GM12865 (cell line): ENCODE results near the gene CYP39A1.

ENCODE experiments used
- DNase-seq: peaks from one replicate; pipeline ENCODE4 v3.0.0; 2010; ENCODE audit warnings: low read depth
- H3K4me3 ChIP-seq: 2 replicates; pipeline ENCODE4 v1.5.1; 2011; ENCODE audit warnings: mild to moderate bottlenecking, low read depth, low read length, control low read depth
- TF ChIP-seq, protein P1 (sequence below): IDR thresholded peaks from 2 replicates; pipeline ENCODE4 v1.5.1; 2011; ENCODE audit warnings: low read length, control low read depth, low read depth, inconsistent platforms; ENCODE audit not compliant: insufficient read depth; ENCODE audit errors: missing control alignments

The CYP39A1 gene

DNA sequence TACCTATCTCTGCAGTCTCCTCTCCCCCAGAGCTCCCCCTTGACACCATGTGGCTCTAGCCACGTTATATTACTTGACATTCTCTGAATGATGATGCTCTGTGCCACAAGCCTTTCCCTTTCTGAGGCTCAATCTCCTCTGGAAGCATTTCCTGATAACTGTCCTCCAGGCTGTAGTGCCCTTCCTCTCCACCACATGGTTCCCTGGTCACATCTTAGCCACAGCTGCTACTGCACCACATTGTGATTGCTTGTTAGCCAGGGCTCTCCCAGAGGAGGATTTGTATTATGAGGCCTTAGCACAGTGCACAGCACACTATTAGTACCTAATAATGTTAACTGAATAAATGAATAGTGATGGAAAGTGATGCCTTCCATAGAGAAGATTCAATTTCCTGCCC, 97.5 kb downstream of the CYP39A1 start:
- TF ChIP-seq, protein P1, sequence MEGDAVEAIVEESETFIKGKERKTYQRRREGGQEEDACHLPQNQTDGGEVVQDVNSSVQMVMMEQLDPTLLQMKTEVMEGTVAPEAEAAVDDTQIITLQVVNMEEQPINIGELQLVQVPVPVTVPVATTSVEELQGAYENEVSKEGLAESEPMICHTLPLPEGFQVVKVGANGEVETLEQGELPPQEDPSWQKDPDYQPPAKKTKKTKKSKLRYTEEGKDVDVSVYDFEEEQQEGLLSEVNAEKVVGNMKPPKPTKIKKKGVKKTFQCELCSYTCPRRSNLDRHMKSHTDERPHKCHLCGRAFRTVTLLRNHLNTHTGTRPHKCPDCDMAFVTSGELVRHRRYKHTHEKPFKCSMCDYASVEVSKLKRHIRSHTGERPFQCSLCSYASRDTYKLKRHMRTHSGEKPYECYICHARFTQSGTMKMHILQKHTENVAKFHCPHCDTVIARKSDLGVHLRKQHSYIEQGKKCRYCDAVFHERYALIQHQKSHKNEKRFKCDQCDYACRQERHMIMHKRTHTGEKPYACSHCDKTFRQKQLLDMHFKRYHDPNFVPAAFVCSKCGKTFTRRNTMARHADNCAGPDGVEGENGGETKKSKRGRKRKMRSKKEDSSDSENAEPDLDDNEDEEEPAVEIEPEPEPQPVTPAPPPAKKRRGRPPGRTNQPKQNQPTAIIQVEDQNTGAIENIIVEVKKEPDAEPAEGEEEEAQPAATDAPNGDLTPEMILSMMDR: no peak
- no peak for DNase-seq
- H3K4me3 ChIP-seq: no peak overlapping the region

DNA sequence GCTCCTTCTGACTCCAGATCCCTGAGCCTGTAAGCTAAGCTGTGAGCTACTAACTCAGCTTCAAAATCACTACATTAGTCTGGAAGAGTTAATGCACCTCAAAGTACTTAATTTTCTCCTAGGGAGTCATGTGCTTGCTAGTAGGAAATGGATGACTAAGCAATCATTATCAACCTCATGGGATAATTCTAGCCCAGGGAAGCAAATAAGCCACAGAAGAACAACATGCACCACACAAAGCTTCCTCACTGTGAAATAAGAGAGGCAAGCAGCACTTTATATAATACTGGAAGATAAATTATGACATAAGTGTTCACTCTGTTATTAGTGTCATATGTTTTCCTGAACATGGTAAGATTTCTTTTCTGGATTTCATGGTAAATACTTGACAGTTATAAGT, 103.5 kb downstream of the CYP39A1 start:
- TF ChIP-seq, protein P1: no peak
- no peak overlapping the region for H3K4me3 ChIP-seq
- no peak for DNase-seq

DNA sequence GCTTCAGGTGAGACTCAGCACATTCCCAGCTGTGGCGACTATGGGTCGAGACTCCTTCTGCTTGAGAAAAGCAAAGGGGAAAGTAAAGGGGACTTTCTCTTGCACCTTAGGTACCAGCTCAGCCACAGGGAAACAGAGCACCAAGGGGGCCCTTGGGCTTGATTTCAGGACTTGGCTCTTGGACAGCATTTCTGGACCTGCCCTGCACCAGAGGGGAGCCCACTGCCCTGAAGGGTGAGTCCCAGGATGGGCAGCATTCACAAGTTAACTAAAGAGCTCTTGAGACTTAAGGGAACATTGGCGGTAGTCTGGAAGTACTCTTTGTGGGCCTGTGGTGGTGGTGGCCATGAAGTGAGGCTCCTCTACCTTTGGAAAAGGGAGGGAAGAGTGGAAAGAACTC, 111.1 kb downstream of the CYP39A1 start:
- no peak overlapping the region for H3K4me3 ChIP-seq
- no peak for DNase-seq
- TF ChIP-seq, protein P1: no peak

DNA sequence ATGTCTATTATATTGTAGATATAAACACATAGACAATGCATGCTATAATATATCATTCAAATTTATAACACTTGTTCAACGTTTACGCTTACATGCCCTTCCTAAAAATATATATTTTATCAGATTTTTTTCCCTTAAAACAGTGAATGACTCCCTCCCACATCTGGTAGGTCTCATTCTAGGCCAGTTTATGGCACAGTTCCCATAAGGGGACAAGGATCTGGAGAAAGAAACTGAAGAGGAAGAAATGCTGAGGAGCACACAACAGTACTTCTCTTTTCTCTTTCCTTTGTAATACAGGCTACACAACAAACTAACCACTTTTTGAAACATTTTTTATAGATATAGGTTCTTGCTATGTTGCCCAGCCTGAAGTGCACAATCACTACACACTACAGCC, 112.8 kb downstream of the CYP39A1 start:
- TF ChIP-seq, protein P1: no peak
- no peak overlapping the region for H3K4me3 ChIP-seq
- DNase-seq: no peak

DNA sequence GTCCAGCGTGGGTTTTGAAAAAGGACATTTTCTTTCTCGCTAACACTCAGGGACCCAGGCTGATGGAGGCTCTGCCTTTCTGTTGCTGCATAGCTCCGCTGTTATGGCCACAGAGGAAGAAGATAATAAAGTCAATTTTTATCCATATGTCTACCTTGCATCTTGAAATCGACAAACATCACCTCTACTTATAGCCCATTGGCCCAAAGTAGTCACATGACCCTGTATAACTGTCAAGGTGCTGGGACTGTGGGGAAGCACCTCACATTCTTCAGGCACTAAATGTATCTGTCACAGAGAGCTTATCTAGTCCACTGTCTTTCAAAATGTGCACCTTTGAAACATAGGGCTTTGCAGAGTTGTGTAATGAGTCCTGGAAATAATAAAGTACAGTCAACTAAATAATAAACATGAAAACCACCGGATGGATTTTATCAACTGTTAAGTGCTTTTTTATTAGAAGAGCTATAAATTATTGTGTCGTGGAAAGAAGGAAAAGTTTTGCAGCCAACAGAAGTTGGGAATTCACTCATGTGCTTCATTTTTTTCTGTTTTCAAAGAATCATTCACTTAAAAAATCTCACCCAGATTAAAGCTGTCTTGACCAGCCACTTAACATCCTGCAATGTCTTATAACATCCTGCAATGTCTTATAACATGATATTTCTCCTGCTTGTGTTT, 113.7 kb downstream of the CYP39A1 start:
- no peak overlapping the region for H3K4me3 ChIP-seq
- TF ChIP-seq, protein P1: no peak
- no peak for DNase-seq

DNA sequence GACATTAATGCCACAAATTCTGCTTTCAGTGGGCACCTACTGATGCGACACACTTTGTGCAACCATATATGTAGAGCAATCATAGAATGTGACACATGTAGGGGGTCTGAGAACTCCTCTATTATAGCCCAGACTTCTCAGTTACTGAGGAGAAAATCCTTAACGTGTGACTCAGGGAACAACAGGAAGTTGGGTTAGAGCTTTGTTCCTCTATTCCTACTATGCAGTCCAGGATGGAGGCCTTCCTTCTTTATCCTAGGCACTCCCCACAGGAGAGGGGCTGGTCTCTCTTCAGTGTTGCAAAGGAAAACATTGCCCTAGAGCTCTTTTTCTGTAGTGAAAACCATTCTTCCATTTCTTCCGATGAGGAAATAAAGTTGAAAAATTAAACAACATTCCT, 121.7 kb downstream of the CYP39A1 start:
- no peak for DNase-seq
- TF ChIP-seq, protein P1: no peak
- no peak overlapping the region for H3K4me3 ChIP-seq
